Peyer's patch (tissue), 4 donors: Measurements from ENCODE around the gene ADSS2.

Source experiments
- CTCF ChIP-seq, 6 experiments: fragments of 450-650 bp in 4 of 6; fragments of 200-600 bp in 2 of 6; sonication (generic) in 1 of 6; IDR thresholded peaks; one replicate each; pipeline ENCODE4 v1.5.1; 2017 to 2019; ENCODE audit warnings: antibody characterized with exemption in 6 of 6, mild to moderate bottlenecking in 3 of 6, moderate library complexity in 1 of 6
- POLR2A ChIP-seq, 2 donors: fragments of 450-650 bp; IDR thresholded peaks; one replicate each; pipeline ENCODE4 v1.5.1; 2017; ENCODE audit warnings: antibody characterized with exemption in 2 of 2, mild to moderate bottlenecking in 2 of 2, moderate library complexity in 2 of 2

GRCh38 chr1:244413736-244414135 lies 38.0 kb downstream of the ADSS2 start:
- TF ChIP-seq CTCF (IDR thresholded peaks at IDR 0.05) = no peak
- TF ChIP-seq POLR2A (IDR thresholded peaks at IDR 0.05) = no peak
